A549 (cell line): ENCODE data around the gene SDC1. TPM values are rescaled to one million over a fixed set of nuclear protein-coding genes. Genes with fewer than 3 reads are reported as not detected.

Source experiments
- ATAC-seq, 2 experiments: fragments of 200-7000 bp in 1 of 2; fragments of >200 bp in 1 of 2; cut with Nextera tagmentation in 1 of 2; cut with Tn5 transposase in 1 of 2; 3 replicates each; pipeline versions ENCODE4 v1.8.0 to v1.9.1; 2018 to 2020; ENCODE audit warnings: mild to moderate bottlenecking in 1 of 2, moderate library complexity in 1 of 2
- CTCF ChIA-PET: fragments of 300-600 bp; sonication (Branson Sonifier 250); formaldehyde crosslinking; extraction: SDS; loops from one replicate; lab custom pipeline; 2021; ENCODE audit warnings: antibody characterized with exemption, inconsistent platforms; lab: Yijun Ruan, JAX
- POLR2A ChIA-PET: fragments of 350-600 bp; formaldehyde crosslinking; extraction: SDS; loops from one replicate; lab custom pipeline; 2021; ENCODE audit warnings: antibody characterized with exemption, inconsistent platforms; lab: Yijun Ruan, JAX
- DNase-seq, 2 experiments: peaks; one replicate each; pipeline versions ENCODE4 v3.0.0 to v3.0.0-alpha.2; 2011 to 2016; ENCODE audit warnings: low read depth in 1 of 2, low spot score in 1 of 2
- FAIRE-seq: peaks from 2 replicates; lab custom pipeline; 2011; peaks lifted over from hg19 to GRCh38; lab: Jason Lieb, UNC
- H3K27ac ChIP-seq, 2 experiments: fragments of >200 bp; sonication (Bioruptor Twin); formaldehyde crosslinking; 3 replicates each; pipeline ENCODE4 v1.5.1; 2016 to 2017
- H3K4me1 ChIP-seq: fragments of >200 bp; sonication (Bioruptor Twin); formaldehyde crosslinking; 3 replicates; pipeline ENCODE4 v1.6.1; 2016
- H3K4me2 ChIP-seq: fragments of >200 bp; sonication (Bioruptor Twin); formaldehyde crosslinking; 3 replicates; pipeline ENCODE4 v1.6.1; 2016
- H3K4me3 ChIP-seq: fragments of >200 bp; sonication (Bioruptor Twin); formaldehyde crosslinking; 3 replicates; pipeline ENCODE4 v1.5.1; 2016
- H3K9me3 ChIP-seq: fragments of >200 bp; sonication (Bioruptor Twin); formaldehyde crosslinking; 3 replicates; pipeline ENCODE4 v1.6.1; 2016
- BHLHE40 ChIP-seq: IDR thresholded peaks from 2 replicates; pipeline ENCODE4 v1.6.1; 2012; ENCODE audit warnings: low read depth, low read length, inconsistent platforms
- CEBPB ChIP-seq, 2 experiments: fragments of >200 bp in 1 of 2; sonication (Bioruptor Twin) in 1 of 2; formaldehyde crosslinking in 1 of 2; IDR thresholded peaks; 2 replicates each; pipeline ENCODE4 v1.6.1; 2012 to 2016
- EHMT2 ChIP-seq: fragments of 200-600 bp; sonication (generic); IDR thresholded peaks from 2 replicates; pipeline ENCODE4 v1.6.1; 2016; ENCODE audit warnings: antibody characterized with exemption, low read depth, mild to moderate bottlenecking, moderate library complexity
- ESRRA ChIP-seq: fragments of 150-350 bp; IDR thresholded peaks from 2 replicates; pipeline ENCODE4 v1.6.1; 2014; ENCODE audit warnings: mild to moderate bottlenecking, low read length, borderline replicate concordance
- JUNB ChIP-seq: fragments of >200 bp; sonication (Bioruptor Twin); formaldehyde crosslinking; IDR thresholded peaks from 2 replicates; pipeline ENCODE4 v1.6.1; 2016
- NFE2L2 ChIP-seq: fragments of 150-350 bp; conservative IDR thresholded peaks from 2 replicates; pipeline ENCODE4 v1.6.1; 2014; ENCODE audit warnings: low read length
- NR3C1 ChIP-seq: fragments of >200 bp; sonication (Bioruptor Twin); formaldehyde crosslinking; IDR thresholded peaks from 3 replicates; pipeline ENCODE4 v1.6.1; 2017
- POLR2A ChIP-seq: IDR thresholded peaks from 2 replicates; pipeline ENCODE4 v1.6.1; 2012; ENCODE audit warnings: mild to moderate bottlenecking, low read length
- POLR2AphosphoS2 ChIP-seq: conservative IDR thresholded peaks from 2 replicates; pipeline ENCODE4 v1.6.1; 2012; ENCODE audit warnings: low read length, improper control_type of control experiment, inconsistent platforms
- RARB ChIP-seq: fragments of 250-450 bp; sonication (Bioruptor Pico); IDR thresholded peaks from 2 replicates; pipeline ENCODE4 v1.8.0; 2021; ENCODE audit warnings: mild to moderate bottlenecking, moderate library complexity
- RFX5 ChIP-seq: fragments of 450-650 bp; IDR thresholded peaks from 2 replicates; pipeline ENCODE4 v1.7.1; 2014; ENCODE audit warnings: antibody characterized with exemption, mild to moderate bottlenecking, moderate library complexity
- SREBF2 ChIP-seq: fragments of 450-650 bp; IDR thresholded peaks from 2 replicates; pipeline ENCODE4 v1.6.1; 2014; ENCODE audit warnings: mild to moderate bottlenecking, moderate library complexity
- ZC3H11A ChIP-seq: fragments of 450-650 bp; IDR thresholded peaks from 2 replicates; pipeline ENCODE4 v1.6.1; 2014; ENCODE audit warnings: antibody characterized with exemption, mild to moderate bottlenecking
- ZFP36 ChIP-seq: fragments of 450-650 bp; IDR thresholded peaks from 2 replicates; pipeline ENCODE4 v1.6.1; 2014; ENCODE audit warnings: borderline replicate concordance; ENCODE audit not compliant: partially characterized antibody
- ZNF302 ChIP-seq: fragments of 250-450 bp; sonication (Bioruptor Pico); IDR thresholded peaks from 2 replicates; pipeline ENCODE4 v1.9.0; 2021; ENCODE audit warnings: inconsistent platforms, mild to moderate bottlenecking, moderate library complexity
- WGBS: methylation state at CpG from one replicate; pipeline ENCODE4 v1.1.6; 2017; ENCODE audit errors: missing lambda C conversion rate; 5-methylcytosine and 5-hydroxymethylcytosine counted together
- polyA plus RNA-seq, 4 experiments: library from polyadenylated mRNA; depleted of rRNA in 3 of 4; stranded (reverse); fragments of >200 nt; fragmentation: RNase III in 1 of 4; extraction: RNeasy Plus Mini Kit Qiagen cat#74134 plus additional on column Dnase treatment in 1 of 4; gene quantifications; 2 replicates in 3 of 4; 3 replicates in 1 of 4; pipeline ENCODE4 v1.2.3, GENCODE V29; 2011 to 2017
- TF ChIP-seq, protein P1 (sequence below): fragments of >200 bp; sonication (Bioruptor Twin); formaldehyde crosslinking; IDR thresholded peaks from 3 replicates; pipeline ENCODE4 v1.5.1; 2016
- TF ChIP-seq, protein P2 (sequence below): fragments of 450-650 bp; IDR thresholded peaks from 2 replicates; pipeline ENCODE4 v1.6.1; 2014; ENCODE audit warnings: antibody characterized with exemption
- TF ChIP-seq, protein P3 (sequence below): IDR thresholded peaks from 2 replicates; pipeline ENCODE4 v1.6.1; 2012
- TF ChIP-seq, protein P4 (sequence below): fragments of 250-450 bp; sonication (Bioruptor Pico); IDR thresholded peaks from 2 replicates; pipeline ENCODE4 v1.5.0; 2020; ENCODE audit warnings: low read depth, mild to moderate bottlenecking, moderate library complexity

SDC1 gene
- polyA plus RNA-seq, 2 of the 4 experiments (the other 2 are of a cell fraction): 116 to 171 TPM

DNA sequence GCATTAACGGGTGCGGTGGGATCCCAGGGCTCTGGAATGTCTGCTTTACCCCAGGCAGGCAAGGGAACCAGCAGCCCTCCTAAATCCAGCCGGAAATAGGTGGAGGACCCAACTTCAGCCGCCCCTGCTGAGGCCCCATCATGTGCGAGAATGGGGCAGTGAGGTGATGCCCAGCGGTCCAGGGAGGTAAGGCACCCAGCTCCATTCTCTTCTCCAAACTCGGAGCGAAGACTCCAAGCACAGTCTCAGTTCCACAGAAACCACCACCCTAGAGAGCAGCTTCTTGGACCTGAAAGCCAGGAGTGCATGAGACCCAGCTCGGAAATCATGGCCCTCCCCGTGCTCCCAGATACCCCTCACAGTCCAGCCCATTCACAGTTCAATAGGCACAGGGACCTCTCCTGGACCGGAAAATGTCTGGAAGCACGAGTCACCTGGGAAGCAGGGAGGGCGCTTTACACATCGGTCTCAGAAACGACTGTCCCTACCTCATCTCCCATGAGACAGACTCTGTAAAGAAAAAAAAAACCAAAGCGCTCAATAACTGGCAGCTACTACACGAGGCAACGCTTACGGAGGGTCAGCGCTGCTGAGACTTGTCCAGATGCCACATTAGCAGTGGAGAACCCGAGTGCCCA lies 2.0 kb downstream of the SDC1 start:
- peak; percentile 0 to 1; a peak in 3 of 6 replicates for ATAC-seq
- Histone ChIP-seq H3K4me2 (peak overlapping the region; percentile 80), H3K4me1 (peaks cover 54% of the 10 kb centered on the region), H3K4me3 (peak overlapping the region; percentile 95)
- TF ChIP-seq BHLHE40: 0 out of 2 replicates have a peak, but pooled peaks have one; percentile 6
- TF ChIP-seq ESRRA: no peak
- TF ChIP-seq, protein P1, sequence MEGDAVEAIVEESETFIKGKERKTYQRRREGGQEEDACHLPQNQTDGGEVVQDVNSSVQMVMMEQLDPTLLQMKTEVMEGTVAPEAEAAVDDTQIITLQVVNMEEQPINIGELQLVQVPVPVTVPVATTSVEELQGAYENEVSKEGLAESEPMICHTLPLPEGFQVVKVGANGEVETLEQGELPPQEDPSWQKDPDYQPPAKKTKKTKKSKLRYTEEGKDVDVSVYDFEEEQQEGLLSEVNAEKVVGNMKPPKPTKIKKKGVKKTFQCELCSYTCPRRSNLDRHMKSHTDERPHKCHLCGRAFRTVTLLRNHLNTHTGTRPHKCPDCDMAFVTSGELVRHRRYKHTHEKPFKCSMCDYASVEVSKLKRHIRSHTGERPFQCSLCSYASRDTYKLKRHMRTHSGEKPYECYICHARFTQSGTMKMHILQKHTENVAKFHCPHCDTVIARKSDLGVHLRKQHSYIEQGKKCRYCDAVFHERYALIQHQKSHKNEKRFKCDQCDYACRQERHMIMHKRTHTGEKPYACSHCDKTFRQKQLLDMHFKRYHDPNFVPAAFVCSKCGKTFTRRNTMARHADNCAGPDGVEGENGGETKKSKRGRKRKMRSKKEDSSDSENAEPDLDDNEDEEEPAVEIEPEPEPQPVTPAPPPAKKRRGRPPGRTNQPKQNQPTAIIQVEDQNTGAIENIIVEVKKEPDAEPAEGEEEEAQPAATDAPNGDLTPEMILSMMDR: no peak
- TF ChIP-seq CEBPB (IDR thresholded peaks at IDR 0.05): no peak
- TF ChIP-seq, protein P2, sequence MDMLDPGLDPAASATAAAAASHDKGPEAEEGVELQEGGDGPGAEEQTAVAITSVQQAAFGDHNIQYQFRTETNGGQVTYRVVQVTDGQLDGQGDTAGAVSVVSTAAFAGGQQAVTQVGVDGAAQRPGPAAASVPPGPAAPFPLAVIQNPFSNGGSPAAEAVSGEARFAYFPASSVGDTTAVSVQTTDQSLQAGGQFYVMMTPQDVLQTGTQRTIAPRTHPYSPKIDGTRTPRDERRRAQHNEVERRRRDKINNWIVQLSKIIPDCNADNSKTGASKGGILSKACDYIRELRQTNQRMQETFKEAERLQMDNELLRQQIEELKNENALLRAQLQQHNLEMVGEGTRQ: no peak
- TF ChIP-seq, all 56 proteins: peak for 1
- FAIRE-seq: no peak
- DNase-seq: no peak
- CTCF ChIA-PET: interaction anchor here (0.8 to 14.6 kb wide), 15 partner anchors 9 to 208 kb away, joined by 3 to 202 read pairs (median 13); no protein-coding TSS in a partner anchor
- Histone ChIP-seq H3K9me3 (no peaks in the 10 kb centered on the region), H3K27ac (peak overlapping the region; percentile 96 to 97)
- POLR2A ChIA-PET: interaction anchor here (0.6 to 2.6 kb wide), 10 partner anchors 8 to 119 kb away, joined by 3 to 15 read pairs (median 3); no protein-coding TSS in a partner anchor
- 45% methylated on average over 21 of the region's 21 CpGs for WGBS

DNA sequence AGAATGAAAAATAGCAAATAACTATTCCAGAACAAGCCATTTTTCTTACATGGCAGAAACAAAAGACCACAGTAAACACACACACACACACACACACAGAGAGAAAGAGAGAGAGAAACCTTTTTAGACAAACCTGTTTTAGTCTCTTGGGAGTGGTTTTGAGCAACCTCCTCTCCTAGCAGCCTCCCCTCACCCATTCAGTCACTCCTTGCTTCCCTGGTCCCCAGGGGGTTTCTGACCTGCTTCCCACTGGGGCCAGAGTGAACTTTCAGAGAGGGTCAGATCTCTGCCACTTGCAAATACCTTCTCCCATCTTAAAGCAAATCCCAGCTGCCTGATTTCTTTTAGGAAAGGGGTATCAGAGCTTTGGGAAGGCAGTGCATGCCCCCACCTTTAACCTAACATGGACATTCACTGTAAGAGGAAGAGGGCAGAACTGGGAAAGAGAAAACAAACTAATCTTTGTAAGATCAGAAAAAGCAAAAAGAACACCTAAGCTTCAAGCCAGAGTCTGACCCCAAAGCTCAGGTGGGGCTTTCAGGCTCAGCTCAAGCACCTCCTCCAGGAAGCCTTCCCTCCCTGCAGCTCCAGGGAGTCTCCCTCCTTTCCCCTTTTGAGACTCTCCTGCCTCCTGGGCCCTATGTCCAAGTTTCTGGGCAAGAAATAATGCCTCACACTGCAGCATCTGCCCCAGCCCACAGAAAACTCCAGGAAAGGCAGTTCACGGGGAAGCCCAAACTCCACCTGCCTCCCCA lies 2.7 kb downstream of the SDC1 start:
- CTCF ChIA-PET: interaction anchor here (0.7 to 14.6 kb wide), 14 partner anchors 12 to 208 kb away, joined by 3 to 202 read pairs (median 10); no protein-coding TSS in a partner anchor

DNA sequence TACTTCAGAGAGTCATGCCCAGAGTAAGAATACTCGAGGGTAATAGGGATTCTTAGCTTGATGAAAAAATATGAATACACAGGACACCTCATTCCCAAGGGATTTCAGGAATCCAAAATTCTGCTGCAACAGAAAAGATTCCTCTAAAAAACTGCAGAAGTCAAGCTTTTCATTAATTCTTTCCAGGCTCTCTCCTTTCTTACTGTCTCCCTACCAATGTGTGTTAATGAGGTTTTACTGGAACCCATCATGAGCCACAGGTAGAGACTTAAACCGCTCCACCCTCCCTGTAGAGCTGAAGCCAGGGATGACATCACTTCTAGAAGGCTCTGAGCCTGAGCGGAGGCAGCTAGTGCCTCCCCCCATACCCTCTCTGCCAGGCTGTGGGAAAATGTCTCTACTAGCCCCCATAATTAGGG lies 3.4 kb downstream of the SDC1 start:
- Histone ChIP-seq H3K4me3 (no peak overlapping the region), H3K9me3 (no peaks in the 10 kb centered on the region), H3K4me1 (peaks cover 61% of the 10 kb centered on the region), H3K4me2 (peak overlapping the region; percentile 80), H3K27ac (peak overlapping the region in 1 of 2 experiments; percentile 96; a peak in 4 of 6 replicates)
- ATAC-seq: no peak
- POLR2A ChIA-PET: interaction anchor here (2.6 kb wide), 1 partner anchor 42 kb away, joined by 15 read pairs; no protein-coding TSS in a partner anchor
- CTCF ChIA-PET: interaction anchor here (0.7 to 14.6 kb wide), 11 partner anchors 12 to 207 kb away, joined by 3 to 202 read pairs (median 9); no protein-coding TSS in a partner anchor
- WGBS: 58% methylated on average over 3 of the region's 3 CpGs
- TF ChIP-seq BHLHE40 (no peak), RARB (no peak), POLR2A (no peak), POLR2AphosphoS2 (no peak), NFE2L2 (no peak), ZNF302 (CRISPR knock-in tag) (no peak), EHMT2 (no peak), ZC3H11A (no peak), JUNB (no peak), SREBF2 (no peak), NR3C1 (no peak)
- TF ChIP-seq, protein P3, sequence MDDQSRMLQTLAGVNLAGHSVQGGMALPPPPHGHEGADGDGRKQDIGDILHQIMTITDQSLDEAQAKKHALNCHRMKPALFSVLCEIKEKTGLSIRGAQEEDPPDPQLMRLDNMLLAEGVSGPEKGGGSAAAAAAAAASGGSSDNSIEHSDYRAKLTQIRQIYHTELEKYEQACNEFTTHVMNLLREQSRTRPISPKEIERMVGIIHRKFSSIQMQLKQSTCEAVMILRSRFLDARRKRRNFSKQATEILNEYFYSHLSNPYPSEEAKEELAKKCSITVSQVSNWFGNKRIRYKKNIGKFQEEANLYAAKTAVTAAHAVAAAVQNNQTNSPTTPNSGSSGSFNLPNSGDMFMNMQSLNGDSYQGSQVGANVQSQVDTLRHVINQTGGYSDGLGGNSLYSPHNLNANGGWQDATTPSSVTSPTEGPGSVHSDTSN: no peak
- TF ChIP-seq, protein P4, sequence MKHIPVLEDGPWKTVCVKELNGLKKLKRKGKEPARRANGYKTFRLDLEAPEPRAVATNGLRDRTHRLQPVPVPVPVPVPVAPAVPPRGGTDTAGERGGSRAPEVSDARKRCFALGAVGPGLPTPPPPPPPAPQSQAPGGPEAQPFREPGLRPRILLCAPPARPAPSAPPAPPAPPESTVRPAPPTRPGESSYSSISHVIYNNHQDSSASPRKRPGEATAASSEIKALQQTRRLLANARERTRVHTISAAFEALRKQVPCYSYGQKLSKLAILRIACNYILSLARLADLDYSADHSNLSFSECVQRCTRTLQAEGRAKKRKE (CRISPR knock-in tag): no peak
- TF ChIP-seq, all 56 proteins: peak for 0
- no peak for FAIRE-seq
- no peak for DNase-seq

More for the DNA sequence above, 2.7 kb downstream of the SDC1 start:
- POLR2A ChIA-PET: interaction anchor here (0.7 to 2.6 kb wide), 2 partner anchors 10 to 43 kb away, joined by 3 to 15 read pairs; no protein-coding TSS in a partner anchor
- ATAC-seq (no peak), FAIRE-seq (no peak), DNase-seq (no peak)
- WGBS: 100% methylated on average over 1 of the region's 1 CpG
- no peak for TF ChIP-seq RFX5
- TF ChIP-seq ZFP36: peak; percentile 67
- no peak for TF ChIP-seq SREBF2
- Histone ChIP-seq H3K4me1 (peaks cover 61% of the 10 kb centered on the region), H3K4me2 (peak overlapping the region; percentile 80), H3K9me3 (no peaks in the 10 kb centered on the region), H3K4me3 (peak overlapping the region; percentile 95), H3K27ac (peak overlapping the region; percentile 96 to 97)
